ENCODE data around the gene XRRA1.

The XRRA1 gene

DNA sequence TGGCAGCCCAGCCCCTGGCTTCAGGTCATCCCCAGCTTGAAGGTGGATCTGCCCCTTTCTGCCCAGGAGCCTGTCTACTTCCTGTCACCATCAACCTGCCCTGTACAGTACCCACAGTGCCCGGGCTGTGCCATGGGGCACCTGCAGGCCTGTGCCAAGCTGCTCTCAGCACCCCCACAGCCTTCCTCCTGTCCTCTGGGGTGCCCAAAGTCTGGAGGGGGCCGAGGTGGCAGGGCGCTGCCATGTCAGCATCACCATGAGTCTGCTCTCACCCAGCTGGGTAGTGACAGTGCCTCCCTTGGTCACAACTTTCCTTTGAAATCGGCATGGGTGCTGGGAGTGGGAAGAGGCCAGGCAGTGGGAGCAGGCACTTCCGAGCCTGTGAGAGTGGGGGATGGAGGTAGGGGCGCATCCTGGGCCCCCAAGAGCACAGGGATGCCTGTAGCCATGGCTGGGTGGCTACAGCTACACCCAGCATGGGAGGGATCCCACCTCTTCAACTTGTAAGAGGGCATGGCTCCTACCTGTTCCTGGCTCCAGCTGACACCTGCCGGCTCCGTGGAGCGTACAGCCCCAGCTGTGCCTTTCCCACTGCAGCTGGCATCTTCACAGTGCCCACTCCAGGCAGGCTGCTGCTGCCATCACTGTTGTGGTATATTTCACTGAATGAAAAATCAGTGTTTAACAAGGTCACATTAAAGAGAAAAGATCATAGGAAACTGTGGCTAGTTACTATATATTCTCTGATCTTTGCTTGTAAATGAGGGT, 157.4 kb downstream of the XRRA1 start:
- no peak overlapping the region for H3K4me3 ChIP-seq
- H3K4me1 ChIP-seq = peaks cover 0 to 8% (median 0%) of the 10 kb centered on the region in 4 donors
- H3K27me3 ChIP-seq = no peaks in the 10 kb centered on the region
- H3K36me3 ChIP-seq = peaks cover 38 to 51% (median 42%) of the 10 kb centered on the region in 3 donors
- TF ChIP-seq, protein P1, sequence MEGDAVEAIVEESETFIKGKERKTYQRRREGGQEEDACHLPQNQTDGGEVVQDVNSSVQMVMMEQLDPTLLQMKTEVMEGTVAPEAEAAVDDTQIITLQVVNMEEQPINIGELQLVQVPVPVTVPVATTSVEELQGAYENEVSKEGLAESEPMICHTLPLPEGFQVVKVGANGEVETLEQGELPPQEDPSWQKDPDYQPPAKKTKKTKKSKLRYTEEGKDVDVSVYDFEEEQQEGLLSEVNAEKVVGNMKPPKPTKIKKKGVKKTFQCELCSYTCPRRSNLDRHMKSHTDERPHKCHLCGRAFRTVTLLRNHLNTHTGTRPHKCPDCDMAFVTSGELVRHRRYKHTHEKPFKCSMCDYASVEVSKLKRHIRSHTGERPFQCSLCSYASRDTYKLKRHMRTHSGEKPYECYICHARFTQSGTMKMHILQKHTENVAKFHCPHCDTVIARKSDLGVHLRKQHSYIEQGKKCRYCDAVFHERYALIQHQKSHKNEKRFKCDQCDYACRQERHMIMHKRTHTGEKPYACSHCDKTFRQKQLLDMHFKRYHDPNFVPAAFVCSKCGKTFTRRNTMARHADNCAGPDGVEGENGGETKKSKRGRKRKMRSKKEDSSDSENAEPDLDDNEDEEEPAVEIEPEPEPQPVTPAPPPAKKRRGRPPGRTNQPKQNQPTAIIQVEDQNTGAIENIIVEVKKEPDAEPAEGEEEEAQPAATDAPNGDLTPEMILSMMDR (IDR thresholded peaks at IDR 0.05) = no peak
- no peaks in the 10 kb centered on the region for H3K9me3 ChIP-seq
- no peak overlapping the region for H3K27ac ChIP-seq
- DNase-seq = no peak
- intact Hi-C loops (cut with DNase I; ENCODE audit: low total_unique reads) = no loop called here
